Measurements from ENCODE around the gene FOXN3. TPM values are rescaled to one million over a fixed set of nuclear protein-coding genes. Genes with fewer than 3 reads are reported as not detected.
"Not testable (repeated sequence)": the region's sequence is repeated elsewhere in the genome, so short reads cannot be mapped to it uniquely, and the experiment has no call there.

Gene FOXN3
- total RNA-seq, 1 donor from 2014 or later = 127 TPM

- intact Hi-C loops (cut with DNase I) = no loop called here
- DNase-seq (ENCODE audit: missing footprints) = no peak
- ATAC-seq = no peak
Measured at GRCh38 chr14:89129570-89129969, 287.5 kb downstream of the FOXN3 start.

- intact Hi-C loops (cut with DNase I) = no loop called here
- DNase-seq (ENCODE audit: missing footprints) (no peak), ATAC-seq (no peak)
Measured at GRCh38 chr14:89128311-89129026, 288.6 kb downstream of the FOXN3 start.

- ATAC-seq (no peak), DNase-seq (ENCODE audit: missing footprints) (no peak)
- intact Hi-C loops (cut with DNase I) = no loop called here
Measured at GRCh38 chr14:89126461-89126860, 290.6 kb downstream of the FOXN3 start.

GRCh38 chr14:89125216-89125615, 291.8 kb downstream of the FOXN3 start:
- ATAC-seq = no peak
- no peak for DNase-seq (ENCODE audit: missing footprints)
- intact Hi-C loops (cut with DNase I) = no loop called here

- no peak for ATAC-seq
- no peak for DNase-seq (ENCODE audit: missing footprints)
- intact Hi-C loops (cut with DNase I) = no loop called here
Measured at GRCh38 chr14:89123851-89124250, 293.2 kb downstream of the FOXN3 start.

GRCh38 chr14:89123215-89123614, 293.8 kb downstream of the FOXN3 start:
- intact Hi-C loops (cut with DNase I) = no loop called here
- no peak for DNase-seq (ENCODE audit: missing footprints)
- ATAC-seq = no peak

- DNase-seq (ENCODE audit: missing footprints) = no peak
- no peak for ATAC-seq
- intact Hi-C loops (cut with DNase I) = no loop called here
Measured at GRCh38 chr14:89121968-89122620, 294.9 kb downstream of the FOXN3 start.

- intact Hi-C loops (cut with DNase I) = no loop called here
- no peak for ATAC-seq
- DNase-seq (ENCODE audit: missing footprints) = no peak
Measured at GRCh38 chr14:89117012-89117411, 300.0 kb downstream of the FOXN3 start.

GRCh38 chr14:89114109-89114508, 302.9 kb downstream of the FOXN3 start:
- ATAC-seq (no peak), DNase-seq (ENCODE audit: missing footprints) (no peak)
- intact Hi-C loops (cut with DNase I) = no loop called here

- DNase-seq (ENCODE audit: missing footprints) (no peak), ATAC-seq (no peak)
- intact Hi-C loops (cut with DNase I) = no loop called here
Measured at GRCh38 chr14:89112720-89113119, 304.3 kb downstream of the FOXN3 start.

GRCh38 chr14:89111766-89112543, 305.1 kb downstream of the FOXN3 start:
- intact Hi-C loops (cut with DNase I); ATAC-seq: not testable (repeated sequence)

GRCh38 chr14:89111232-89111631, 305.8 kb downstream of the FOXN3 start:
- DNase-seq (ENCODE audit: missing footprints); intact Hi-C loops (cut with DNase I); ATAC-seq: not testable (repeated sequence)

More at GRCh38 chr14:89111766-89112543, 305.1 kb downstream of the FOXN3 start:
- DNase-seq (ENCODE audit: missing footprints) = not testable (repeated sequence)

GRCh38 chr14:89110110-89110509, 306.9 kb downstream of the FOXN3 start:
- intact Hi-C loops (cut with DNase I) = no loop called here
- ATAC-seq (no peak), DNase-seq (ENCODE audit: missing footprints) (no peak)

GRCh38 chr14:89108608-89109007, 308.4 kb downstream of the FOXN3 start:
- ATAC-seq (no peak), DNase-seq (ENCODE audit: missing footprints) (no peak)
- intact Hi-C loops (cut with DNase I) = no loop called here

GRCh38 chr14:89107626-89108025, 309.4 kb downstream of the FOXN3 start:
- intact Hi-C loops (cut with DNase I) = no loop called here
- ATAC-seq = no peak
- DNase-seq (ENCODE audit: missing footprints) = no peak
